ENCODE data around the gene TNFRSF19.

DNA sequence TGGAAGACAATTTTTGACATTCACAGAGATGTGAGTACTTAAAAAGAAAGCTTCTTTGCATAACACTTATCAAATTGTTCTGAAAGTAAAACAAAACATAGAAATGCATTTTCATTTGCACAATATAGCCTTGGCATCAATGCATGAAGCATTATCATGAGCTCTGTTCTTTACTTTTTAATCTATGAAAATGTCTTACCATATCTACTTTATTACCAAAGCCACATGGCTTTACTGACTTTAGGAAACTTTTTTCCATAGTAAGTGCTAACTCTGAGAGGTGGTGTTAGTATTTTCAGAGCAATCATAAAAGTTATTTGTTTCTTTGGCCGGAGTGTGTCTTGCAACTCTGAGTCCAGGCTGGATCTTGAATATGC, 10.5 kb downstream of the TNFRSF19 start:
- no peak for TF ChIP-seq POLR2A (IDR thresholded peaks at IDR 0.05)
- no peak for TF ChIP-seq POLR2AphosphoS5 (IDR thresholded peaks at IDR 0.05)
